Measurements from ENCODE around the gene FBXL17.

GRCh38 chr5:107968998-107969397, 412.9 kb downstream of the FBXL17 start:
- TF ChIP-seq CTCF (IDR thresholded peaks at IDR 0.05) (no peak), POLR2AphosphoS5 (IDR thresholded peaks at IDR 0.05) (no peak), POLR2A (IDR thresholded peaks at IDR 0.05) (no peak)
